HepG2 (cell line): ENCODE data around the gene PRDX5. TPM values are rescaled to one million over a fixed set of nuclear protein-coding genes. Genes with fewer than 3 reads are reported as not detected.
A peak's percentile ranks its signal among the peaks of the same experiment; 100 is the strongest.

Source experiments
- ASH2L ChIP-seq: fragments of 300-600, 200-600 bp; sonication (generic); IDR thresholded peaks from 2 replicates; pipeline ENCODE4 v1.7.0; 2017; ENCODE audit warnings: low read depth, mild to moderate bottlenecking, moderate library complexity, mixed read lengths, low read length; ENCODE audit not compliant: insufficient read length
- CEBPG ChIP-seq: IDR thresholded peaks from 2 replicates; pipeline ENCODE4 v1.6.1; 2016
- CHD2 ChIP-seq: IDR thresholded peaks from 2 replicates; pipeline ENCODE4 v1.6.1; 2011; ENCODE audit warnings: low read depth, low read length, improper control_type of control experiment
- DPF2 ChIP-seq: sonication (generic); formaldehyde crosslinking; IDR thresholded peaks from 2 replicates; pipeline ENCODE4 v1.4.0; 2020; ENCODE audit warnings: mild to moderate bottlenecking, low read depth, missing genetic modification reagents, borderline replicate concordance
- FOXP4 ChIP-seq: sonication (generic); formaldehyde crosslinking; IDR thresholded peaks from 2 replicates; pipeline ENCODE4 v1.4.0; 2020; ENCODE audit warnings: missing genetic modification reagents
- GATAD2A ChIP-seq: IDR thresholded peaks from 2 replicates; pipeline ENCODE4 v1.6.1; 2016
- KAT7 ChIP-seq: IDR thresholded peaks from 2 replicates; pipeline ENCODE4 v1.6.1; 2018; ENCODE audit warnings: borderline replicate concordance, missing compliant biosample characterization
- MTA1 ChIP-seq: sonication (generic); formaldehyde crosslinking; IDR thresholded peaks from 2 replicates; pipeline ENCODE4 v1.4.0; 2020; ENCODE audit warnings: missing genetic modification reagents, mild to moderate bottlenecking, borderline replicate concordance
- REL ChIP-seq: sonication (generic); formaldehyde crosslinking; conservative IDR thresholded peaks from 2 replicates; pipeline ENCODE4 v1.8.0; 2022; ENCODE audit warnings: mild to moderate bottlenecking, missing genetic modification reagents, moderate library complexity
- REST ChIP-seq, 2 experiments: IDR thresholded peaks; 2 replicates each; pipeline ENCODE4 v1.6.1; 2011 to 2012; ENCODE audit warnings: low read length in 2 of 2, borderline replicate concordance in 1 of 2, low read depth in 1 of 2, mild to moderate bottlenecking in 1 of 2, moderate library complexity in 1 of 2
- SALL1 ChIP-seq: sonication (generic); formaldehyde crosslinking; IDR thresholded peaks from 2 replicates; pipeline ENCODE4 v1.8.0; 2022; ENCODE audit warnings: mild to moderate bottlenecking, missing genetic modification reagents
- ZFP1 ChIP-seq: IDR thresholded peaks from 2 replicates; pipeline ENCODE4 v1.6.1; 2016
- ZFYVE20 ChIP-seq: sonication (generic); formaldehyde crosslinking; IDR thresholded peaks from 2 replicates; pipeline ENCODE4 v1.8.0; 2023; ENCODE audit warnings: low read depth, mild to moderate bottlenecking, moderate library complexity, missing genetic modification reagents, borderline replicate concordance
- ZNF609 ChIP-seq: sonication (generic); formaldehyde crosslinking; IDR thresholded peaks from 2 replicates; pipeline ENCODE4 v1.4.0; 2020; ENCODE audit warnings: mild to moderate bottlenecking, missing genetic modification reagents, borderline replicate concordance
- ZNF766 ChIP-seq: sonication (generic); formaldehyde crosslinking; IDR thresholded peaks from 2 replicates; pipeline ENCODE4 v1.5.0; 2020; ENCODE audit warnings: missing genetic modification reagents, borderline replicate concordance
- ZNF776 ChIP-seq: sonication (generic); formaldehyde crosslinking; IDR thresholded peaks from 2 replicates; pipeline ENCODE4 v1.4.0; 2020; ENCODE audit warnings: mild to moderate bottlenecking, missing genetic modification reagents
- polyA plus RNA-seq, 8 experiments: library from polyadenylated mRNA; depleted of rRNA in 3 of 8; stranded (reverse) in 7 of 8; unstranded in 1 of 8; fragments of >200 nt; fragmentation: Illumina TruSeq in 4 of 8; extraction: Trizol in 4 of 8; gene quantifications; 2 replicates each; pipeline versions ENCODE4 v1.2.1 to v1.2.3, GENCODE V29; 2011 to 2016; ENCODE audit warnings: low read depth in 4 of 8, missing spikeins in 1 of 8, mixed read lengths in 1 of 8; ENCODE audit not compliant: insufficient read depth in 1 of 8
- total RNA-seq, 5 experiments: library from RNA; depleted of rRNA; stranded (reverse); fragments of >200 nt; fragmentation: Illumina TruSeq; extraction: Trizol; gene quantifications; 2 replicates each; pipeline ENCODE4 v1.2.3, GENCODE V29; 2016; ENCODE audit warnings: low read depth in 1 of 5
- TF ChIP-seq, protein P1 (sequence below): sonication (generic); formaldehyde crosslinking; IDR thresholded peaks from 2 replicates; pipeline ENCODE4 v1.8.1; 2023; ENCODE audit warnings: missing genetic modification reagents, inconsistent platforms, borderline replicate concordance

Gene PRDX5
- total and polyA plus RNA-seq, 2 of the 13 experiments (the other 11 are each of a cell fraction or from before 2014, with no cell fraction given), result 215 to 311 TPM

DNA sequence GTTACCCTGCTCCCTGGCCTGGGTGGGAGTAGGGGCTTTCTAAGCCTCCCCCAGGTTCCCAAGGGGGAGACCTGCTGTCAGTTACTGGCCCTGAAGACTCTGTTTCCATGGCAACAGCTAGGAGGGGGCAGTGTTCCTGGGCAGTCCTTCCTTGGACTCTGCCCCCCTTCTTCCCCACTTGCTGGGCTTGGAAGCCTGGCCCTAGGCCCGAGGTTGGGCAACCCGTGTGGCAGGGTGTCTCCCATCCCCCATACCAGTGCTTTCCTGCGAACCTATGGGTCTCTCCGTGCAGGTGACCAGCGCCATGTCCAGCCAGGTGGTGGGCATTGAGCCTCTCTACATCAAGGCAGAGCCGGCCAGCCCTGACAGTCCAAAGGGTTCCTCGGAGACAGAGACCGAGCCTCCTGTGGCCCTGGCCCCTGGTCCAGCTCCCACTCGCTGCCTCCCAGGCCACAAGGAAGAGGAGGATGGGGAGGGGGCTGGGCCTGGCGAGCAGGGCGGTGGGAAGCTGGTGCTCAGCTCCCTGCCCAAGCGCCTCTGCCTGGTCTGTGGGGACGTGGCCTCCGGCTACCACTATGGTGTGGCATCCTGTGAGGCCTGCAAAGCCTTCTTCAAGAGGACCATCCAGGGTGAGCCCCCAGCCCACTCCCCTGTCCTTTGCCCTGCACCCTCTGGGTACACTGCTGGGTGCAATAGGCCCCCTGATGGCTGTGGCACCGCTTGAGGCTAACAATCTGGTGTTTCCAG, 10.9 kb upstream of the PRDX5 start (continued):
- TF ChIP-seq ZNF609 (CRISPR knock-in tag) (peak; percentile 49; the same call in 1 of the 2 replicates), KAT7 (CRISPR knock-in tag) (no peak), GATAD2A (peak; percentile 23; the same call in 1 of the 2 replicates), ZNF766 (CRISPR knock-in tag) (no peak), FOXP4 (CRISPR knock-in tag) (no peak), MTA1 (CRISPR knock-in tag) (0 out of 2 replicates have a peak, but pooled peaks have one; percentile 43), REST (IDR thresholded peaks at IDR 0.05; ENCODE audit: borderline replicate concordance in 1 of 2, low read depth in 1 of 2, low read length in 2 of 2) (no peak), ZFP1 (CRISPR knock-in tag) (no peak), ZNF776 (0 out of 2 replicates have a peak, but pooled peaks have one; percentile 64), ZFYVE20 (CRISPR knock-in tag) (no peak), CEBPG (CRISPR knock-in tag) (peak; percentile 92), ASH2L (no peak), DPF2 (CRISPR knock-in tag) (0 out of 2 replicates have a peak, but pooled peaks have one; percentile 54), SALL1 (CRISPR knock-in tag) (peak; percentile 50; the same call in 1 of the 2 replicates), CHD2 (peak; percentile 49; the same call in 1 of the 2 replicates), REL (no peak)
- TF ChIP-seq, protein P1, sequence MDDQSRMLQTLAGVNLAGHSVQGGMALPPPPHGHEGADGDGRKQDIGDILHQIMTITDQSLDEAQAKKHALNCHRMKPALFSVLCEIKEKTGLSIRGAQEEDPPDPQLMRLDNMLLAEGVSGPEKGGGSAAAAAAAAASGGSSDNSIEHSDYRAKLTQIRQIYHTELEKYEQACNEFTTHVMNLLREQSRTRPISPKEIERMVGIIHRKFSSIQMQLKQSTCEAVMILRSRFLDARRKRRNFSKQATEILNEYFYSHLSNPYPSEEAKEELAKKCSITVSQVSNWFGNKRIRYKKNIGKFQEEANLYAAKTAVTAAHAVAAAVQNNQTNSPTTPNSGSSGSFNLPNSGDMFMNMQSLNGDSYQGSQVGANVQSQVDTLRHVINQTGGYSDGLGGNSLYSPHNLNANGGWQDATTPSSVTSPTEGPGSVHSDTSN (CRISPR knock-in tag), result no peak
